GM12892 (cell line): ENCODE measurements around the gene EVL.

Experiments used
- DNase-seq: peaks from one replicate; pipeline ENCODE4 v3.0.0; 2011; ENCODE audit not compliant: insufficient read length
- FAIRE-seq: peaks from 2 replicates; lab custom pipeline; 2011; peaks lifted over from hg19 to GRCh38; lab: Jason Lieb, UNC
- POLR2A ChIP-seq: IDR thresholded peaks from 2 replicates; pipeline ENCODE4 v1.6.1; 2011; ENCODE audit warnings: low read depth, low read length, control low read depth
- POLR2AphosphoS5 ChIP-seq: IDR thresholded peaks from 2 replicates; pipeline ENCODE4 v1.6.1; 2011; ENCODE audit warnings: low read depth, low read length, control low read depth
- TAF1 ChIP-seq: IDR thresholded peaks from 2 replicates; pipeline ENCODE4 v1.6.1; 2011; ENCODE audit warnings: low read depth, mild to moderate bottlenecking, control low read depth, low read length, borderline replicate concordance

EVL gene

DNA sequence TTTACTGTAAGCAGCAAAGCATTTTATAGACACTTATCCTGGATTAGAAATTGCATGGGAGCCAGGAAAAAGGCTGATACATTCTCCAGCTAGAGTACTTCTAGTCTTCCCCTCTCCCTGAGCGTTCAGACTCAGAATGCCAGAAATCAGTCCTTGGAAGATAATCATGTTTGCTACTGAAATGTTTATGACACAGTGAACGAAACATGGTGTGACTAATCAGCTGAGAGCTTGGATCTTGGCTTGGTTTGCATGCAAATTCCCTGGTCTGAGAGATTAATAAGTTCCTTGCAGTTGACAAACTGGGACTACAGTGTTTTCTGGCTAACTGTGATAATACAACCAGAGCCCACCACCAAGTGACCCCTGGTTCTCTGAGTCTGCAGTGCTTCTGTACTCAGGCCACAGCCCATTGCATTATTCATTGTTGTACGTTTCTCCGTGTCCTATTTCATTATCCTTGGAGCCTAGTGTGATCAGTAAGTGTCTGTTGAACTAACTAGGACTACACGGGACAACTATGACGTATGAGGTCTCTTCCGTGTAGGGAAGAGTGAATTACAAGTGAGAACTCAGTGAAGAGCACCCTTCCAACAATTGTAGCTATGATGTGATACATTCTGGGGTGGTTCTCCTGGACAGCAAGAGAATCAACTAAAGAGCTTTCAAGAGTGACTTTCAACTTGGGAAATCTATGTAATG, 34.6 kb upstream of the EVL start:
- DNase-seq (no peak), FAIRE-seq (no peak)
- TF ChIP-seq POLR2AphosphoS5 (no peak), POLR2A (no peak), TAF1 (no peak)

DNA sequence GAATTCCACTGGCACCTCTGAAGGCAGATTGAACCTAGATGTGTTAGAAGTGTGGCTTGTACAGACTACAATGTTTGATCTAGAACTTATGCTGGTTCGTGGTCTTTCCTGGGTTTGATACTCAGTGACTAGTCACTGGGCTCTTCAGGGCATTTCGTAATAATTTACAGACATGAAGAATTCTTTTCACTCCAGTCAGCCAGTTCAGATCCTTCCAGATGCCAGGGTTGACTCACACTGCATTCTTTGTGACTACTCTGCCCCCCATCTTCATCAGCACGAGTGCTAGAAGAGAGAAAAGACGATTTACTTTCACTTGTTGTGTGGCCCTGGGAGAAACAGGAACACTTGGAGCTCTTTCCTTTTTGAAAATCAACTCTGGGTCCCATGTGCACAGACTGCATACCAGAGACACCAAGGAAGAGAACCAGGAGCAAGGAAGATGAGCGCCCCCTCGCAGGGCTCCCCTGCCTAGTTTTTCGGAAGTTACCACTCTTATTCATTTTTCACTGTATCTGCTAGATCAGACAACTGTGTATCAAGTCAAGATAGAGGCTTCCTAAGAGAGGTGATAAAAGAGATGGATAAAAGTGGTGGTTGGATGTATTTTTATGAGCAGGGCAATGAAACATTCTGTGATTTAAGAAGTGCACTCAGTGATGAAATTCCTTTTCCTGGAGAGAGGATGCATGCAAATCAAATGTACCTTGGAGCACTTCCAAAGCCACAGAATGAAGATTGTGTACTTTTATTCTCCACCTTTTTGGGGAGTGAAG, 33.5 kb upstream of the EVL start:
- FAIRE-seq, result no peak
- TF ChIP-seq TAF1, result no peak
- no peak for TF ChIP-seq POLR2A
- TF ChIP-seq POLR2AphosphoS5, result no peak
- no peak for DNase-seq

DNA sequence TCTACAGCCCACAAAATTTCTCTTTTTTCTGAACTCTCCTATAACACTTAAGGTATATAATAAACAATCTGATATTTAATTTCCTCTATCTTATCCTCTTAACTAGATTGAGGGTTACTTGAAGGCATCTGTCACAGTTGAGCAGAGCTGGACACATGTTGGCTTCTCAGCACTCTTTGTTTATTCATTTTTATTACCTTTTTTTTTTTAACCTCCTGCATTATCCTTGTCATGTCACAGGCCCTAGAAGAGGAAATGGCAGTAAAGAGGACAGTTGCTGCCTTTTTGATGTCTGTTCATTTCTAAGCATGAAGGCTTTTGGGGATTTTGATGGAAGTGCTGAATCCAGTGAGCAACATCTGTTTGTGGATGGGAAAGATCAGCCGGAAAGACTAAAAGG, 32.5 kb upstream of the EVL start:
- TF ChIP-seq POLR2AphosphoS5, result no peak
- no peak for TF ChIP-seq TAF1
- no peak for TF ChIP-seq POLR2A
- FAIRE-seq, result no peak
- no peak for DNase-seq

DNA sequence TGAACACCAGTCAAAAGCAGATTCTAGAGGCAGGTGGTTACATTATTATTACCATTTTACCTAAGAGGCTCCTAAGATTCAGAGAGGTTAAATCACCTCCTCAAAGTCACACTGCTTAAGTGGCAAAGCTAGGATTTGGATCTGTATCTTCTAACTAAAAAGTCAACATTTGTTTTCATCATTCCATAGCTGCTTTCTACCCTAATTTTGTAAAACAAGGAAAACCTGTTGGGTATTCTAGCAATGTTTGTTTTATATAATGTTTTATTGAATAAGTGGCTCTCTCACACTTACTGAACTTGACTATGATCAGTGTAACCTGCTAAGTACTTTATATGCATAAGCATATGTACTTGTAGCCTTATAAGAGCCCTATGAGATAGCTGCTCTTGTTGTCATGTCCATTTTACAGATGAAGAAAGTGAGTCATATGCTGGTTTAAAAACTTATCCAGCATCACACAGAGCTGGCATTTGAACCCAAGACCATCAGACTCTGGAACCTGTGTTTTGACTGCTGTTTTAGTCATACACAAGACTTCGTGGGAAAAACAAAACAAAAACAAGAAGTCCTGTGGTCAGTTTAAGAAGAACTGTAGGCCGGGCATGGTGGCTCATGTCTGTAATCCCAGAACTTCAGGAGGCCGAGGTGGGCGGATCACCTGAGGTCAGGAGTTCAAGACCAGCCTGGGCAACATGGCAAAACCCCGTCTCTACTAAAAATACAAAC, 31.7 kb upstream of the EVL start:
- TF ChIP-seq POLR2AphosphoS5 (no peak), TAF1 (no peak), POLR2A (no peak)
- FAIRE-seq (no peak), DNase-seq (no peak)

DNA sequence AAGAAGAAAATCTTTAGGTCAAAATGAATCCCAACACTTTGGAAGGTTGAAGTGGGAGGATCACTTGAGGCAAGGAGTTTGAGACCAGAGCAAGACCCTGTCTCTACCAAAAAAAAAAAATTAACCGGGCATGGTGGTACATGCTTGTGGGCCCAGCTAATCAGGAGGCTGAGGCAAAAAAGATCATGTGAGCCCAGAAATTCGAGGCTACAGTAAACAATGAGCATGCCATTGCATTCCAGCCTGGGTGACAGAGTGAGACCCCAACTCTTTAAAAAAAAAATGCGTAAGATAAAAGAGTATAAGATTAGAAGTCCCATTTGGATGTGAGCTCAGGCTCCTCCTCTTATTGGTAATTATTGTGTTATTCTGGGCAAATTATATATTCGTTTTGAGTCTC, 30.8 kb upstream of the EVL start:
- no peak for DNase-seq

DNA sequence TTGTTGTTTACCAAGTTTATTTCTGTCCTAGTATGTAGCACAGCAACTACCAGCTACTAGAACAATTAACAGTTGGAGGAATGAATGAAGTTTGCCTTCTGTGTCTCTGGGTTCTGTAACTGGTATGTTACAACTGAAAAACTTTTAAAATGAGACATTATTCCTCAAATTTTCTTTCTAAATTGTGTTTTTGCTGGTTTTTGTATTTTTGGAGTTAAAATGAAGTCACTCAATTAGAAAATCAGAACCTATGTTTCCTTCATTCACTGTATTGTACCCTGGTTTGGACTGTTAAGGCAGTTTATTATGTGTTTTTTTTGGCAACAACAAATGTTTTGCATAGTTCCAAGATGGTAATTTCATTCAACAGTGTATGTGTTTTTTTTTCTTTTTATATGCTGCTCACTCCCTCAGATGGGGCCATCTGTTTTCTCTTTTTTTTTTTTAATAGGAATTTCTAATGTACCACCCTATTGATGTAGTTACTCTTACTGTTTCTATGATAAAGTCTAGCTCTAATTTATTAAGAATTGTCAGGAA, 30.2 kb upstream of the EVL start:
- DNase-seq, result no peak
- TF ChIP-seq POLR2A (no peak), POLR2AphosphoS5 (no peak)
- FAIRE-seq, result no peak

More for the DNA sequence above, 30.8 kb upstream of the EVL start:
- no peak for TF ChIP-seq POLR2A
- no peak for TF ChIP-seq POLR2AphosphoS5
- no peak for TF ChIP-seq TAF1
- no peak for FAIRE-seq

DNA sequence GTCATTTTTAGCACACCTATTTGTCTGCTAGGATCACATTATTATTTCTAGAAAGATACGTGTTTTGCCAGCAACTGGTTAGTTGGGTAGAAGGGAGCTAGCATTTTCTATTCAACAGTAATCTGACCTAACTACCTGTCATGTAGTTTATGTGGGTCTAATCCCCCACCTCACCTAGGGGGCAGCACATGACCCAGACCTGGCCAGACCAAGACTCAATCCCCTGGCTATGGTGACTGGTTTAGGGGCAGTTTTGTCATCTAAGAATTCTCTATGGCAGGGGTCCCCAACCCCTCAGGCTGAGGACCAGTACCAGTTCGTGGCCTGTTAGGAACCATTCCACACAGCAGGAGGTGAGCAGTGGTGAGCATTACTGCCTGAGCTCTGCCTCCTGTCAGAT, 29.5 kb upstream of the EVL start:
- no peak for FAIRE-seq
- TF ChIP-seq TAF1, result no peak
- no peak for TF ChIP-seq POLR2A
- no peak for TF ChIP-seq POLR2AphosphoS5
- DNase-seq, result no peak

DNA sequence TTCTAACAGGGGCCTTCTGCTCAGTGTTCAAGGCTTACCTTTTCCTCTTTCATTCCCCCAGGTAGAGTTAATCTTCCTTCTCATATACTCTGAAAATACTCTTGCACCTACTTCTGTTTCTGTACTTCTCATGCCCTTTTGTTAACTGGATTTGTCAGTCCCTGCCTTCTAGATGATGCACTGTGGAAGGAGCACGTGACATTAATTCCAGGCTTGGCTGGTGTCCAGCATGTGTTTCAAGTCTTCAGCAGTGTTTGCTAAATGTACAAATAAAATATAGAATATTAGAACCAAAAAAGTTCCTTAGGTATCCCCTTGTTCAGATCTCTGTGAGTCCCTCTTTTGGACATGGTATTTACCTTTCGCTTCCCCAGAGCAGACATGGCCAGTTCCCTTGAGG, 27.9 kb upstream of the EVL start:
- DNase-seq, result no peak
- TF ChIP-seq POLR2A (no peak), POLR2AphosphoS5 (no peak), TAF1 (no peak)
- no peak for FAIRE-seq

DNA sequence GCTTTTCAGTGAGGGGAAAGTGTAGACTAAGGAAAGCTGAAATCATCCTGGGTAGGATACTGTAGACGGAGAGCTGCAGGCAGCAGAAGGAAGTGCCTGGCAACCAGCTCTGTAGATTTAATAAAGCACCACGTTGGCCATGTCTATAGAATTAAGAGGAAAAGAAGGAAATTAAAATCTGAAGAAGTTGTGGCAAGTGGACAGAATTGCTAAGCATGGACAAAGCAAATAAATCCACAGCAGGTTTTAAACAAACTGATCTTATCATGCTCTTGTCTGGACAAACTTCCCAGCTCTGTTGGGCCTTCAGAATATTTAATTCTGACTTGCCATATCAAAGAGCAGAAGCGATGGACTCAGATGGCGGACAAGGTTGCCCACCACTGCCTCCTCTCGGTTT, 27.2 kb upstream of the EVL start:
- DNase-seq, result no peak
- FAIRE-seq, result no peak
- no peak for TF ChIP-seq POLR2A
- no peak for TF ChIP-seq POLR2AphosphoS5
- no peak for TF ChIP-seq TAF1

DNA sequence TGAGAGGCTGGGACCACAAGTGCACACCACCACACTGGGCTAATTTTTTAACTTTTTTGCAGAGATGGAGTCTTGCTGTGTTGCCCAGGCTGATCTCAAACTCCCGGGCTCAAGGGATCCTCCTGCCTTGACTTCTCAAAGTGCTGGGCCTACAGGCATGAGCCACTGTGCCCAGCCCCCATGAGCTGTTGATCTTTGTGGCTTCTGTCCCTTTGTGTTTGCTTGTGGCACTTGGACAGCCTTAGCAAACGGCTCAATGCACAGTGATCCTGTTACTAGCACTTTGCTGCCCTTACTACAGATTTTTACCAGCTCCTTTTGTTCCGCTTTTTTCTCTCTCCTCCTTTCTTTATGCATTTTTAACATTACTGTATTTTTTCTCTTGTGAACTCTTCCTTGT, 25.3 kb upstream of the EVL start:
- FAIRE-seq, result no peak
- DNase-seq, result no peak
- TF ChIP-seq POLR2A, result no peak
- no peak for TF ChIP-seq POLR2AphosphoS5
- TF ChIP-seq TAF1, result no peak

DNA sequence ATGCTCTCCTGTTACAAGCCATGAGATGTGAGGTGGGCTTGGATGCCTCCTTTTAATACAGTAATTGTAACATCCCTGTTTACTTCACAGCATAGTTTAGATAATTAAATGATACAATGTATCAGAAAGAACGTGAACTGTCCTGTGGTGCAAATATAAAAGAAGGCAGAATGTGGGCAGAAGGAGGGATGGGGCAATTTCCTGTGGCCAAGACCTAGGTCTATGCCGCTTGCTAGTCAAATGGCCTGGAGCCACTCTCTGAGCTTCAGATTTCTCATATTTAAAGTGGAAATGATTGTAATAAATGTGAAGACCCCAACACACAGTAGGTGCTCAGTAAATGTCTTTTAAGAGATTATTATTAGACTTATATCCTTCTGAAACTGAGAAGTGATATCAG, 24.0 kb upstream of the EVL start:
- no peak for TF ChIP-seq POLR2A
- no peak for FAIRE-seq
- no peak for DNase-seq
